Activated CD8-positive, alpha-beta memory T cell treated with anti-CD3 and anti-CD28 coated beads, Interleukin-2, amount 50 U/mL, for 24 hours (primary cell): ENCODE measurements around the gene SZRD1.

Source experiments
- DNase-seq: peaks from one replicate; pipeline ENCODE4 v3.0.0-alpha.2; 2020; ENCODE audit errors: extremely low read depth

SZRD1 gene

GRCh38 chr1:16367258-16367967 is 371 bp downstream of the SZRD1 start:
- peak; percentile 60 for DNase-seq

- no peak for DNase-seq
Measured at GRCh38 chr1:16367968-16368890, 1.2 kb downstream of the SZRD1 start.

DNA sequence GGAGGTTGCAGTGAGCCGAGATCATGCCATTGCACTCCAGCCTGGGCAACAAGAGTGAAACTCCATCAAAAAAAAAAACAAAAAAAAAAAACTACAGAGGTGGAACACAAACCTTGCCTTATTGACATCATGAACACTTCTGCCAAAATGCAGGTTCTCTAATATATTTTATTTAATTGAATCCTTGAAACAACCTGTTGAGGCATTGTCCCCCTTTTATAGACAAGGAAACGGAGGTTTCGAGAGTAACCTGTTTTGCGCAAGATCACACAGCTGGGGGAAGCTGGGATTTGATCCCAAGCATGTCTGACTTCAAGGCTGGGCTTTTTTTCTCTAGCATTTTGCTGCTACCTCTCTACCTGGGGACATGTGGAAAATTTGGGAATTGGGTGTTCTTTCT is 2.8 kb downstream of the SZRD1 start:
- DNase-seq: no peak

- no peak for DNase-seq
Measured at GRCh38 chr1:16371725-16372124, 4.7 kb downstream of the SZRD1 start.

DNA sequence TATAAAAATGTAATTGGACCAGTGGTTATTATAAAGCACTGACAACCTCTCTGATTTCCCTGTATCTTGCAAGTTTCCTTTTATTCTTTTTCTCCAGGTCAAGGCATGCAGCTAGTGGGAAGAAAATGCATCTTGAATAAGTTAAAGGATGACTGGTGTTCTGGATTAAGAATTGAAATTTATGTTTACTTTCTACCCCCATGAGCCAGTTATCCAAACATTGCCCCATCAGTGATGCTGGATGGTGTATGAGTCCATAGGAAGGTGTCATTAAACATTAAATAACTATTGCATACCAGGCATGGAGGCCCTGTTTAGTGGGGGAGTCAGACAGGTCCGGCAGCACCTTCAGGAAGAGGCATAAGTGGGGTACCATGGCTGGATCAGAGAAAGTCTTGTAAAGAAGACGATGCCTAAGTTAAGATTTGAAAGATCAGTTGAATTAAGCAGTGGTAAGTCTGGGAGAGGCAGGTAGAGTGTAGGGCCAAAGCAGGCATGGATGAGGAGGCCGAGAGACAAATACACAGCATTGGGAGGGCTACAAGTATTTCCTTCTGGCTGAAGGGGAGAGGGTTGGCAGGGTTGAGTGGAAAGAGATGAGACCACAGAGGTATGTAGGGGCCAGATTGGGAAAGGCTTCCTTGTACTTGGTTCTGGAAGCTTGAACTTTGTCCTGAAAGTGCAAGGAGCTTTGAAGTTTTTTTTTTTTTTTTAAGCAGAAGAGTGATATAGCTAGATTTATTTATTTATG is 5.7 kb downstream of the SZRD1 start:
- DNase-seq: no peak

DNA sequence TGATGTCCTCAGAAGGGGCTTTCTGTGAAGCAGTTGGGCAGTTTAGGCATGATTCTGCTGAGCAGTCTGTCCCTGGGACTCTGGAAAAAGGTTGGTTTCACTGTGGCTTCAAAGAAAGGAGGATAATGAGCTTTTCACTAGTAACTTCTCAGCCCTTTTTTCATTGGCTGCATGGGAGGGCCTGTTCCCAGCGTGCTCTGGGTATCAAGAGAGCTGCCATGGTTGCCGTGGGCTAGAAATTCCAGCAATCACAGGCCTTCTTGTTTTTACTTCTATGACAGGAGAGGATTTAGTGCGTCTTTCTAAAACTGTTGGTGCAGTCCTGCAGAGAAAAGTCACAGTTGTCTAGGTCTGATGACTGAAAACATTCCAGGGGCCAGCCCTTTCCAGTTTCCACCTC is 7.2 kb downstream of the SZRD1 start:
- DNase-seq: no peak

DNA sequence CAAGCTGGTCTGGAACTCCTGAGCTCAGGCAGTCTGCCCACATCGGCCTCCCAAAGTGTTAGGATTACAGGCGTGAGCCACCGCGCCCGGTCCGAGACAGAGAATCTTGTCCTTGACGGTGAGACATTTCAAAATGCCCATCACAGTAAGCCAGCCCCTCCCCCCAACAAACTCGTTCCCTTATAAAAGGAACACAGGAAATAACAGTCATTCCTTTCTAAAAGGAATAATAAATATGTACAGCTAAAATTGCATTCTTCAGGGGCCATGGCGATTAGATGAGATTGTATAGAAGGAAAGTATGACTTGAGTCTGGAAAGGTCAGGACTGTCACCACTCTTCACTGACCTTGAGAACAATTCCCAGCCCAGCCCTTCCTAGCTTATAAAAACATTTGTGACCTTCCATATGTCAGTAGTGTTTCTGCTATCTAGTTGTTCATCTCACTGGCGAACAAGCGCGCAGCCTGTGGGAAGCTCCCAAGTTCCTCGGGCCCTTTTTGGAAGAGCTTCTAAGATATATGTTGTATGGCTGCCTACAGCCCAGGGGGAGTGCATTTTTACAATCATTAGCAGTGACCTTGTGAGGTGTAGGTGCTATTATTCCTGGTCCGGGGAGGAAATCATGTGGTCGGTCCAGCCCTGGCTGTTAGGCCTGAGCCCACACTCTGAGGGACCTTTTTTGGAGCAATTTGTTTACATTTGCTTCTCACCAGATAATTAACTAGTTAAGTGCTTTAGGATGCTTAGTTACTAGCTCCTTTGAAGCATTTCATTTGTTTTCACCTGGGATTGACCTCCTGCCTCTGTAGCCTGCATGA is 8.7 kb downstream of the SZRD1 start:
- DNase-seq: no peak

- no peak for DNase-seq
Measured at GRCh38 chr1:16376971-16377370, 9.9 kb downstream of the SZRD1 start.

GRCh38 chr1:16378443-16378842 is 11.4 kb downstream of the SZRD1 start:
- no peak for DNase-seq

DNA sequence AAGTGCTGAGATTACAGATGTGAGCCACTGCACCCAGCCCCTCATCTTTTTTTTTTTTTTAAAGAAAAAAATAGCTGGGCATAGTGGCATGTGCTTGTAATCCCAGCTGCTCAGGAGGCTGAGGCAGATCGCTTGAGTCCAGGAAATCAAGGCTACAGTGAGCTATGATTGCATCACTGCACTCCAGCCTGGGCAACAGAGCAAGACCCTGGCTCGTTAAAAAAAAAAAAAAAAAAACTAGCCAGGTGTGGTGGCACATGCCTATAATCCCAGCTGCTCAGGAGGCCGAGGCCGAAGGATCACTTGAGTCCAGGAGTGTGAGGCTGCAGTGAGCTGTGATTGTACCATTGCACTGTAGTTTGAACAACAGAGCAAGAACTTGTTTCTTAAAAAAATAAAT is 13.8 kb downstream of the SZRD1 start:
- no peak for DNase-seq

DNA sequence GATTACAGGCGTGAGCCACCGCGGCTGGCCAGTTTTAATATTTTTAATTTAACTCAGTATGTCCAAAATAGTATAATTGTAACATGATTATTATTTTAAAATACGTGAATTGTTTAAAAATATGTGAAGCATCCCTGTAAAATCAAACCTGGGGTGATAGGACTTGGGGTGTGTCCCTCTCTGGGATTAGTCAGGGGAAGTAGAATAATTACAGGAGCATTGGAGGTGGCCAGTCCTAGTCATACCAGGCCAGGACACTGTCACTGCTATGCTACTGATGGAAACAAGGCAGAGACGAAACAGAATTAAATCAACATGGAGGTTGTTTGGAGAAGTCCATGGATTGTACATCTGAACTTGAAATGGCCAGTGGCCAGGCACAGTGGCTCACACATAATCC is 16.8 kb downstream of the SZRD1 start:
- DNase-seq: no peak

DNA sequence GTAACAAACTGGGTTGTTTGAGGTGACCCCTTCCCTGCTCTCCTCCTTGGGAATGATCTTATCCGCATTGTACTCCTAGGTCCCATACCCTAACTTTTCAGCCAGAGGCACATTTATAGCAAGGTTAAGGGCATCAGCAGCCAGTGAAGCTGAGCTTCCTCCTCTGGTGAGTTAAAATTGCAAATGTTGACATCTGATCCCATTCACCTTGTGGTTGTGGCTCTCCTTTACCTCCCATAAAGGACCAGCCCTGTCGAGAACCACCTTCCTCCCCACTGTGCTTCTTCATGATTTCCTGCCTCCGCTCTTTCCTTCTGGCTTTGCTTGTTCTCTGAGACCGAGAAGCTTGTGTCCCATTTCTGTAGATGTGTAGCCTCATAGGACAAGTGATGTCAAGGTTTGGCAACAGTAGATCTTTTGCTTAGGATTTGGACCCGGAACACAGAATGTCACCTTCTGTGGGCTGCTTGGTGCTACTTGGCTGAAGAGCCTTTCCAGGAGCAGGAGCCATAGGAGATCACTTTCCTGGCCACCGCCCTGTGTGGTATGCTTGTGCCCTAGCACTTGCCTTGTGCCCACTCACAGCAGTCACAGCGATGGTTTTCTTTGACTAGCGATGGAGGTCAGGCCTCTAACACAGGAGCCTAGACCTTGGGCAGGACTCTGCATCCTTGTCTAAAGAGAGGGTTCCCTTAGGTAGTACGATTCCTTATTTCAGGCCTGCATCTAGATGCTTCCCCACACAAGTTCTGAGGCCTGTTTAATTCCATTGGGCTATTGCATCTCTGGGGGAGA is 18.8 kb downstream of the SZRD1 start:
- no peak for DNase-seq

DNA sequence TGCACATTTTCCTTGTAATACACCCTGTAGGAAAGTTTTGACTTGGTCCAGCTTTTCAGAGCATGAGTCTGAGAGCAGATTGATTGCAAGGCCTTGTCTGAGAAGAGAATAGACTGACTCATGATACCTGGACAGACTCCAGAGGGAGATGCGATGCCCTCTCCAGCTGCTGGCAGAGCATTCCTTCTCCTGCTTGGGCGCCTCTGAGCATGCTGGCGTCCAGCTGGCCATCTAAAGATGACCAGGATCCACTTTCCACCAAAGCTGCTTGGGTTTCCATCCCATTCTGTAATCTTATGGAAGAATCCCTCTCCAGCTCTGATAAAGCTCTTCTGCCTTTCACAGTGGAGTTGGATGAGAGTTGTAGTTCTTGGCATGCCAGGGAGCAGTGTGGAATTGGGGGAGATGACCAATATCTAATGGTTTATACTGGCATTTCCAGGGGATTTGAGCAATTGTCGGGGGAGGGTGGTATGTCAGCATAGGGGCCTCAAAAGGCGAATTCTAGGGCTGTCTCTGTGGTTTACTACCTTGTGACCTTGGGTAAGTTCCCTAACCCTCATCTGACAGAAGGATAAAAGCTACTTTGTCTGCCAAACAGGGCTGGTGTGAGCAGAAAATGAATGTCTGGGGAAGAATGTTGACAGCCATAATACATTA is 19.5 kb downstream of the SZRD1 start:
- DNase-seq: no peak

DNA sequence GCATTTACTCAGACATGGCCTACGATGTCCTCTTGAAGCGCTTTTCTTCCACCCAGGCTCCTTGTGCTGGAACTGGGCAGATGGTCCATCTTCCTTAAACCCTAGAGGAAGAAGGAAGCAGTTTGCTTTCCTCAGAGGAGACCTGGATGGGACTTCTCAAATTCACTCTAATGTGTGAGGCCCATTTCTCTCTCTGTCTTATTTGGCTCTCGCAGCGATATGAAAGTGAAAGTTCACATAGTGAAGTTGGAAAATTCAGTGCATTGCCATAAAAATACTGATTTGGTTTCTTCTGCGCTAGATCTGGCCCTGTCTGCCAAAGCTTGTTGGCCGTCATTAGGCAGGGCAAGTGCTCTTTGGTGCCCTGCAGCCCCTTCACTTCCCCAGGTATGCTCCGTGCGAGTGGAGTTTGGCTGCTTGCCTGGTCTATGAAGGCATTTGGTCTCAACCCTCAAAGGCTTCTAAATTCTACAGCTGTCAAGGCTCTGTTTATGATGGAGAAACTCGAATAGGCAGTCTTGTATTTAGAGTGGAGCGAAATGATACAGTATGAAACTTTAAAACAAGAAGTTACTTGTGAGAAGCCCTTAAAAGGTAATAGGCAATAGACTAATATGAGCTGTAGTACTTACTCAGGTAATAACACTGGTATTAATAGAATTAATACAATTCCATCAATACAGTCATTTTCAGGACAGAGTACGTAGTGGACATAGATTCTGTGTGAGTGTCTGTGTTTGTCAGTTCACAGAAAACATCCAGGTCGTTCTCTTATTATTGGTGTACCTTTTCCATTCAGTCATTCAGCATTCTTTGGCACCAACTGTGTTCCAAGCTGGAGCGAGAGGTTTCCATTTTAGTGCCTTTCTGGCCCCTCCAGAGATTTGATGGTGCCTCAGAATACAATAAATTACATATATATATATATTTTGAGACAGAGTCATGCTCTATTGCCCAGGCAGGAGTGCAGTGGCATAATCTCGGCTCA is 20.5 kb downstream of the SZRD1 start:
- no peak for DNase-seq

DNA sequence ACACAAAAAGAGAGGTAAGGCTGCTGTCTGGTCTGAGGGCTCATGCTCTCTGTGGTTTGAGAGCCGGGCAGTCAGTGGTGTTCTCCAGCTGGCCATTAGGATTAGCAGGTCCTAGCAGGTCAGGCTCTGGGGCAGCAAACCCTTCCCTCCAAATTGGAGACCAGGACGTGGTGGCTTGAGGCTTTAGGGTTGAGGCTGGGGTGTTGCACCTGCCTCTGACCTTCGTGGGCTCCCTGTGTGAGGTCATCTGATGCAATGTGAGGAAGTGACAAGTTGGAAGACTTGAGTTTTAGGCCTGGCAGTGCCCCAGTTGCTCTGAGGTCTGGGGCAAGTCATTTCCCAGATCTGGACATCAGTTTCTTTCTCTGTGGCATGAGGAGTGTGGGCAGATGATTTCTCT is 24.4 kb downstream of the SZRD1 start:
- no peak for DNase-seq

- DNase-seq: no peak
Measured at GRCh38 chr1:16392740-16393569, 25.9 kb downstream of the SZRD1 start.

- DNase-seq: no peak
Measured at GRCh38 chr1:16393570-16394521, 26.8 kb downstream of the SZRD1 start.
